IPS-20b (cell line): ENCODE measurements around the gene PWWP2B.

ENCODE experiments used
- H3K27ac ChIP-seq: one replicate; pipeline ENCODE4 v1.5.1; 2013; ENCODE audit warnings: low read length
- H3K27me3 ChIP-seq: 2 replicates; pipeline ENCODE4 v1.6.1; 2013; ENCODE audit warnings: mild to moderate bottlenecking, low read length, inconsistent platforms; ENCODE audit not compliant: insufficient read depth
- H3K36me3 ChIP-seq: 2 replicates; pipeline ENCODE4 v1.6.1; 2013; ENCODE audit warnings: low read depth, mild to moderate bottlenecking, inconsistent platforms, low read length, moderate library complexity; ENCODE audit not compliant: insufficient read depth
- H3K4me1 ChIP-seq: 2 replicates; pipeline ENCODE4 v1.6.1; 2013; ENCODE audit warnings: mild to moderate bottlenecking, control low read depth, inconsistent platforms, low read length, moderate library complexity; ENCODE audit not compliant: insufficient read depth
- H3K4me3 ChIP-seq: 2 replicates; pipeline ENCODE4 v1.5.1; 2013; ENCODE audit warnings: mild to moderate bottlenecking, low read length, inconsistent platforms
- H3K9ac ChIP-seq: 2 replicates; pipeline ENCODE4 v1.6.1; 2013; ENCODE audit warnings: low read depth, mild to moderate bottlenecking, inconsistent platforms, low read length, moderate library complexity
- H3K9me3 ChIP-seq: 2 replicates; pipeline ENCODE4 v1.6.1; 2013; ENCODE audit warnings: mild to moderate bottlenecking, low read depth, low read length, inconsistent platforms; ENCODE audit not compliant: insufficient read depth

The PWWP2B gene

DNA sequence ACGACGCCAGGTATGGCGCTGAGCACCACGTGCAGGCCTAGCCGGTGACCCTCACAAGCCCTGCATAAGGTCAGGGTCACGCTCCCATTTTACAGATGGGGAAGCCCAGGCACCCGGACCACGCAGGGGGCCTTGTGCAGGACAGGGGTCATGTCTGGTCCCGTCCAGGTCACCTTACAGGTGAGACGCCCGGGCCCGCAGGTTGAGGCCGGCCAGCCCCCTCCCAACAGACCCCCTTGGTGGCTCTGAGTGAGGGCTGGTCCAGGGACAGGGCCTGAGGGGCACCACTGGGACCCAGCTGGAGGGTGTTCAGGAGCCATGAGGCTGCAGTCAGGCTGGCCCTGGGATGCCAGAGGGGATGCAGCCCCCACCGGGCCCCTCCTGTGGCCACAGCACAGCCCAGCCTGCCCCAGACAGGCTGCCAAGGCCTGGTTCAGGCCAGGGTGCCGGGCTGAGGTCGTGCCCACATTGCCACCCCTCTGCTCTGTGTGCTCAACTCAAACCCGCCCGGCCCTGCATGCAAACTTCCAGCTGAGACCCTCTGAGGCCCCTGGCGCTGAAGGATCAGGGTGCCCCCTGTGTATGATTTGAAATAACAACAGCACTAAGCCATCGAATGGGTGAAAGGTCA is 69.0 kb downstream of the PWWP2B start:
- Histone ChIP-seq H3K27ac (no peak overlapping the region), H3K4me3 (no peak overlapping the region), H3K27me3 (no peaks in the 10 kb centered on the region; the same call in 1 of the 2 replicates), H3K9me3 (no peaks in the 10 kb centered on the region), H3K36me3 (no peaks in the 10 kb centered on the region), H3K9ac (no peak overlapping the region), H3K4me1 (no peaks in the 10 kb centered on the region; the same call in 1 of the 2 replicates)

- no peak overlapping the region for H3K27ac ChIP-seq
- no peaks in the 10 kb centered on the region; the same call in 1 of the 2 replicates for H3K4me1 ChIP-seq
- no peak overlapping the region for H3K9ac ChIP-seq
- no peak overlapping the region for H3K4me3 ChIP-seq
- H3K9me3 ChIP-seq, result no peaks in the 10 kb centered on the region
- no peaks in the 10 kb centered on the region; the same call in 1 of the 2 replicates for H3K27me3 ChIP-seq
- H3K36me3 ChIP-seq, result no peaks in the 10 kb centered on the region
Measured at GRCh38 chr10:132466520-132467463, 69.8 kb downstream of the PWWP2B start.
